Fibroblast of upper back skin (primary cell): ENCODE measurements around the gene HRAS.
"Not testable (repeated sequence)": the region's sequence is repeated elsewhere in the genome, so short reads cannot be mapped to it uniquely, and the experiment has no call there.

Experiments
- DNase-seq: peaks from one replicate; pipeline ENCODE4 v3.0.0-alpha.2; 2013

HRAS gene

GRCh38 chr11:532527-532985 lies 2.8 kb downstream of the HRAS start:
- DNase-seq: no peak

- no peak for DNase-seq
These were observed 3.4 kb downstream of the HRAS start for GRCh38 chr11:531919-532526.

- no peak for DNase-seq
These were observed 4.2 kb downstream of the HRAS start for GRCh38 chr11:530960-531831.

GRCh38 chr11:529728-530411 lies 5.5 kb downstream of the HRAS start:
- DNase-seq: no peak

- no peak for DNase-seq
These were observed 6.3 kb downstream of the HRAS start for GRCh38 chr11:528815-529727.

- DNase-seq: no peak
These were observed 7.1 kb downstream of the HRAS start for GRCh38 chr11:528166-528814.

- no peak for DNase-seq
These were observed 9.2 kb downstream of the HRAS start for GRCh38 chr11:526192-526591.

- no peak for DNase-seq
These were observed 14.1 kb downstream of the HRAS start for GRCh38 chr11:521177-521688.

- DNase-seq: no peak
These were observed 14.8 kb downstream of the HRAS start for GRCh38 chr11:520428-521176.

- DNase-seq: peak; percentile 90
These were observed 16.7 kb downstream of the HRAS start for GRCh38 chr11:518463-519202.

GRCh38 chr11:516918-517685 lies 18.3 kb downstream of the HRAS start:
- not testable (repeated sequence) for DNase-seq

- DNase-seq: no peak
These were observed 19.0 kb downstream of the HRAS start for GRCh38 chr11:516400-516799.

- no peak for DNase-seq
These were observed 20.2 kb downstream of the HRAS start for GRCh38 chr11:515131-515530.

- no peak for DNase-seq
These were observed 20.8 kb downstream of the HRAS start for GRCh38 chr11:514606-515005.

GRCh38 chr11:512761-513595 lies 22.4 kb downstream of the HRAS start:
- no peak for DNase-seq

- DNase-seq: no peak
These were observed 26.4 kb downstream of the HRAS start for GRCh38 chr11:508956-509355.

- no peak for DNase-seq
These were observed 27.5 kb downstream of the HRAS start for GRCh38 chr11:507727-508515.
